ENCODE data around the gene MTERF2.
"Not testable (repeated sequence)": the region's sequence is repeated elsewhere in the genome, so short reads cannot be mapped to it uniquely, and the experiment has no call there.

Gene MTERF2, protein sequence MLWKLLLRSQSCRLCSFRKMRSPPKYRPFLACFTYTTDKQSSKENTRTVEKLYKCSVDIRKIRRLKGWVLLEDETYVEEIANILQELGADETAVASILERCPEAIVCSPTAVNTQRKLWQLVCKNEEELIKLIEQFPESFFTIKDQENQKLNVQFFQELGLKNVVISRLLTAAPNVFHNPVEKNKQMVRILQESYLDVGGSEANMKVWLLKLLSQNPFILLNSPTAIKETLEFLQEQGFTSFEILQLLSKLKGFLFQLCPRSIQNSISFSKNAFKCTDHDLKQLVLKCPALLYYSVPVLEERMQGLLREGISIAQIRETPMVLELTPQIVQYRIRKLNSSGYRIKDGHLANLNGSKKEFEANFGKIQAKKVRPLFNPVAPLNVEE

DNA sequence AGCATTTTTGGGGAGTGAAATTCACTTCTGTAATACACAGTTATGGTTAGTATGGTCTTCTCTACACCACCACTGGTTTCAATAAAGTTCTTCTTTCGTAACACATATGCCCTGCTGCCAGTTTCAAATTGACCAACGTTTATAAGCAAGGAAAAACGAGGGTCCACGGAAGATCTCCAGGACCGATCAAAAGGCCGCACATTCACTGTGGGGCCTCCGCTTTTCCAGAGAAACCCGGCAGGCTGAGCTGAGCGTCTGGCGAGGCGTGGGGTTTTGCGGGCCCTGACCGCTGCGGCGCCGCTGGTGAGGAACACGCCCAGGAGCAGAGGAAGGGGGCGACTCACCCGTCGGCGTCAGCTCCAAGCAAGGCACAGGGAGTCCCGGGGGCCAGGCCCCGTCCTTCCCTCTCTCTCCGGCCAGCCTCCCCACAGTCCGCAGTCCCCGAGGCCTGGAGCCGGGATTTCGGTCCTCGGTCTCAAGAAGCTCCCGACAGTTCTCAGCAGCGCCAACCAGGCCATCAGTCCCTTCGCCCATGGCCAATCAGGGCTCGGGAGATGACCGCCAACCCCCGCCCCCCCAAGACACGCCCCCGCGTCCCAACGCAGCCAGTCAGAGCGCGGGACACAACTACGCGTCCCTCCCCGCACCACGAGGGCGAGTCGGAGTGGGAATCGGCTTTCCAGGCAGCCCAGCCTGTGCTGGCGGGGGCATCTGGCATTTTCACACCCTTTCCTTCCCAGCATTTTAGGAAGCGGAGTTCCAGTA lies at the start of gene MTERF2:
Gene MTERF2, minus strand, starts transcription at position 522 of the 765 bp plus-strand sequence. CDS start 8,432 bp downstream, outside the sequence.
- peak; percentile 61 for DNase-seq (ENCODE audit: low read depth)

DNA sequence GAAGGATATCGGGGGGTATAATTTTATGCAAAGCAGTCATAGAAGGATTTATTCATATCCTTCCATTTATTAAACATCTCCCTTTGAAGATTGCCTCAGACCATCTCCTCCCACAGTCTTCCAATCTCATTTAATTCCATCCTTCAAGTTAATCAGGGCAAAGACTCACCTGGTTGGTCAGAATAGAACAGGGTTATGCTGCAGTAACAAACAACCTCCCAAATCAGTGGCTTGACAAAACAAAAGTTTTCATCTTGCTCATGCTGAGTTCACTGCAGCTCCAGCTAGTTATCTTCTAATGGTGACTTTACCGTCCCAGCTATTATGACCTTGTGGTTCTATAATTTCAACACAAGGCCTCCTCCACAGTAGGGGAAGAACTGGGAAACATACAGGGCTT lies 48.8 kb upstream of the MTERF2 start:
- DNase-seq (ENCODE audit: low read depth): no peak

DNA sequence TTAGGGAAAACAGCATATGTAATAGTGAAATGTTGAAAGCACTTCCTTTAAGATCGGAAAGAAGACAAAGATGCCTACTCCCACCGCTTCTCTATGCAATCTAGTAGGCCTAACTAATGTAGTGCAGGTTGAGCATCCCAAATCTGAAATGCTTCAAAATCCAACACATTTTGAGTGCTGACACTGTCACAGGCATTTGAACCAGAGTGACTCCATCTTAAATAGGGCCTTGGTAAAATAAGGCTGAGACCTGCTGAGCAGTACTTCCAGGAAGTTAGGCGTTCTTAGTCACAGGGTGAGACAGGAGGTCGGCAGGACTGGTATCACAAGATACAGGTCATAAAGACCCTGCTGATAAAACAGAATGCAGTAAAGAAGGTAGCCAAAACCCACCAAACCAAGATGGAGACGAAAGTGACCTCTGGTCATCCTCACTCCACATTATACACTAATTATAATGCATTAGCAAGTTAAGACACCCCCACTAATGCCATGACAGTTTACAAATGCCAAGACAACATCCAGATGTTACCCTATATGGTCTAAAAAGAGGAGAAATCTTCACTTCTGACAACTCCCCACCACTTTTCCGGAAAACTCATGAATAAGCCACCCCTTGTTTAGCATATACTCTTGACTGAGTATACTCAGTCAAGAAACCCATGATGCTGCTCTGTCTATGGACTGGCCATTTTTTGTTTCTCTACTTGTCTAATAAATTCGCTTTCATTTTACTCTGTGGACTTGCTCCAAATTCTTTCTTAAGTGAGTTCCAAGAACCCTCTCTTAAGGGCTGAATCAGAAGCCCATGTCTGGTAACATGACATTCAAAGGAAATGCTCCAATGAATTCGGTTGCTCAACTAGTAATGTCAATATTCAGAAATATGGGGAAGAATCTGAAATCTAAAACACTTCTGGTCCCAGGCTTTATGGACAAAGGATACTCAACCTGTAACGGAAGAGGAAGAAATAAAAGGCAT lies 47.1 kb upstream of the MTERF2 start:
- DNase-seq (ENCODE audit: low read depth): no peak

- DNase-seq (ENCODE audit: low read depth): no peak
These were observed 45.3 kb upstream of the MTERF2 start for GRCh38 chr12:107032266-107032665.

- DNase-seq (ENCODE audit: low read depth): no peak
These were observed 44.1 kb upstream of the MTERF2 start for GRCh38 chr12:107031061-107031460.

DNA sequence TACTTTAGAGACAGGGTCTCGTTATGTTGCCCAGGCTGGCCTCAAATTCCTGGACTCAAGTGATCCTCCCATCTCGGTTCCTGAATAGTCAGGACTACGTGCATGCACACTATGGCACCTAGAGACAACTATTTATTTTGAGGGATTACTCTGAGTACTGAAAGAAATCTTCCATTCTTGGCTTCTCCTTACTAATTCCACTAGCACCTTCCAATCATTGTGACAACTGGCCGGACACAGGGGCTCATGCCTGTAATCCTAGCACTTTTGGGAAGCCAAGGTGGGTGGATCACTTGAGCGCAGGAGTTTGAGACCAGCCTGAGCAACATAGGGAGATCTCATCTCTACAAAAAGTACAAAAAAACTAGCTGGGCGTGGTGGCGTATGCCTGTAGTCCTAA lies 42.1 kb upstream of the MTERF2 start:
- DNase-seq (ENCODE audit: low read depth): no peak

DNA sequence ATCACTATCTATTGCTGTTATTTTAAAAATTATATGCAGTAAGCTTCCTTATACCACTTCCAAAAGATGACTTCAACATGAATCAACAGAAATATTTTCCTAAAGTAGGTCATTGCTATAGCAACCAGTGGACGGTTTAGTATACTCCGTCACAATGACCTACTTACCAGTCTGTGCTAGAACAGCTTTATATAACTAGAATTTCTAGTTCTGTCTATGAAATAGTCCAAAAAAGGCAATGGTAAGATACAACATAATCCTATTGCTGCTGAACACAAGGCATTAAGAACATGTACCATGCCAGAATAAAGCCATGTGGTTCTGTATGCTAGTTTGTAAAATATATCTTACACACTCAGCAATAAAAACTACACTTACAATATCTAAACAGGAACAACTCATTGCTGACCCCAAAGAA lies 40.7 kb upstream of the MTERF2 start:
- no peak for DNase-seq (ENCODE audit: low read depth)

GRCh38 chr12:107026806-107027635 lies 40.1 kb upstream of the MTERF2 start:
- no peak for DNase-seq (ENCODE audit: low read depth)

- DNase-seq (ENCODE audit: low read depth): not testable (repeated sequence)
These were observed 39.4 kb upstream of the MTERF2 start for GRCh38 chr12:107026356-107026755.

GRCh38 chr12:107025671-107026070 lies 38.7 kb upstream of the MTERF2 start:
- no peak for DNase-seq (ENCODE audit: low read depth)

DNA sequence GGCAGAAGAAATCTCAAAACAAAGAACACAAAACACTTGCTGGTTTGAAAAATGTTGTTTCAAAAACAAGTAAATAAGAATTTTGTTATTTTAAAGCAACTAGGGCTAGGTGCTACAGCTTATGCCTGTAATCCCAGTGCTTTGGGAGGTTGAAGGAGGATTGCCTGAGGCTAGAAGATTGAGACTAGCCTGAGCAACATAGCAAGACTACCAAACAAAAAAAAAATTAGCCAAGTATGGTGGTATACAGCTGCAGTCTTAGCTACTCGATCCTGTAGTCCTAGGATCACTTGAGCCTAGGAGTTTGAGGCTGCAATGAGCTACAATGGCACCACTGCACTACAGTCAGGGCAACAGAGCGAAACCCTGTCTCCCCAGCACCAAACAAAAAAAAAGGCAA lies 32.6 kb upstream of the MTERF2 start:
- no peak for DNase-seq (ENCODE audit: low read depth)

- no peak for DNase-seq (ENCODE audit: low read depth)
These were observed 30.1 kb upstream of the MTERF2 start for GRCh38 chr12:107017042-107017441.

GRCh38 chr12:107014055-107014454 lies 27.1 kb upstream of the MTERF2 start:
- DNase-seq (ENCODE audit: low read depth): no peak

DNA sequence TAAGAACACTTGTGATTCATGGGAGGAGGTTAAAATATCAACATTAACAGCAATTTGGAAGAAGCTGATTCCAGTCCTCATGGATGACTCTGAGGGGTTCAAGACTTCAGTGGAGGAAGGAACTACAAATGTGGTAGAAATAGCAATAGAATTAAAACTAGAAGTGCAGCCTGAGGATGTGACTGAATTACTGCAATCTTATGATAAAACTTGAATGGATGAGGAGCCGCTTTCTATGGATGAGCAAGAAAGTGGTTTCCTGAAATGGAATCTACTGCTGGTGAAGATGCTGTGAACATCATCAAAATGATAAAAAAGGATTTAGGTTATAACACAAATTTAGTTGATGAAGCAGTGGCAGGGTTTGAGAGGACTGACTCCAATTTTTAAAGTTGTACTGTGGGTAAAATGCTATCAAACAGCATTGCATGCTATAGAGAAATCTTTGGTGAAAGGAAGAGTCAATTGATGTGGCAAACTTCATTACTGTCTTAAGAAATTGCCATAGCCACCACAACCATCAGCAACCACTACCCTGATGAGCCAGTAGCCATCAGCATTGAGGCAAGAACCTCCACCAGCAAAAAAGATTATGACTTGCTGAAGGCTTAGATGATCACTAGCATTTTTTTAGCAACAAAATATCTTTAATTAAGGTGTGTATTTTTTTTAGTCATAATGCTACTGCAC lies 25.9 kb upstream of the MTERF2 start:
- DNase-seq (ENCODE audit: low read depth): no peak

- no peak for DNase-seq (ENCODE audit: low read depth)
These were observed 24.6 kb upstream of the MTERF2 start for GRCh38 chr12:107011519-107011918.

DNA sequence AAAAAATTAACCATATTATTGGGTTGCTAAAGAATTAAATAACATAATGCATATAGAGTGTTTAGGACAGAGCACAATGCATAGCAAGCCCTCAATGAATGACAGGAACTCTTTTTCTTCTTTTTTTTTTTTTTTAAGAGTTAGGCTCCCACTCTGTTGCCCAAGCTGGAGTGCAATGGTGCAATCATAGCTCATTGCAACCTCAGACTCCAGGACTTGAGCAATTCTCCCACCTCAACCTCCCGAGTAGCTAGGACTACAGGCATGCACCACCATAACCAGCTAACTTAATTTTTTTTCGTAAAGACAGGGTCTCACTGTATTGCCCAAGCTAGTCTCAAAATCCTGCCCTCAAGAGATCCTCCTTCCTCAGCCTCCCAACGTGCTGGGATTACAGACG lies 20.5 kb upstream of the MTERF2 start:
- no peak for DNase-seq (ENCODE audit: low read depth)

- not testable (repeated sequence) for DNase-seq (ENCODE audit: low read depth)
These were observed 15.7 kb upstream of the MTERF2 start for GRCh38 chr12:107002665-107003064.

- no peak for DNase-seq (ENCODE audit: low read depth)
These were observed 12.5 kb upstream of the MTERF2 start for GRCh38 chr12:106999446-106999845.

DNA sequence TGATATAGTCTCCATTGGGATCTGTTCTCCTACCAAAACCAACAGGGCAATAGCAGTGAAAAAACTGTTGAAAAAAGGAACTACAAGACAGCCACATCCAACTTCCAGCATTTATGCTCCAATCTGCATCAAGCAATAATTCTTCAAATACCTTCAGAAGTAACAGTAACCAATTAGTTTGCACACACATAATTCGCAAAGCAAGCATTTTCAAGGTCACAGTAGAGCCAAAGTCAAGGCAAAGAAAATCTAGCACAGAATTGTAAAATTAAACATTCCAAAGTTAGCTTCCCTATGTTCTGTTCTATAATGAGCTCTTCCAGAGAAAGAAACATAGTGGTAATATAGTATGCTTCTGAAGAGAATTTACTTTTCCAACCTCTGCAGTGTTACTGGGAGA lies 11.0 kb upstream of the MTERF2 start:
- DNase-seq (ENCODE audit: low read depth): no peak

- DNase-seq (ENCODE audit: low read depth): not testable (repeated sequence)
These were observed 9.2 kb upstream of the MTERF2 start for GRCh38 chr12:106996102-106996501.

Data from stimulated activated CD8-positive, alpha-beta memory T cell treated with anti-CD3 and anti-CD28 coated beads, Interleukin-15, amount 100 ng/mL, for 1 hour (primary cell).